Mammary epithelial cell (primary cell): ENCODE data around the gene LRRC8B.

ENCODE experiments used
- CTCF ChIP-seq, 2 donors: IDR thresholded peaks in 1 of 2; conservative IDR thresholded peaks in 1 of 2; 2 replicates each; pipeline ENCODE4 v1.5.1; 2011 to 2012; ENCODE audit warnings: inconsistent platforms in 2 of 2, low read length in 2 of 2, mild to moderate bottlenecking in 2 of 2, control low read depth in 1 of 2, low read depth in 1 of 2; ENCODE audit not compliant: insufficient read depth in 1 of 2; ENCODE audit errors: extremely low read depth in 1 of 2
- EZH2 ChIP-seq: IDR thresholded peaks from 2 replicates; pipeline ENCODE4 v1.6.1; 2012; ENCODE audit warnings: low read length, inconsistent platforms, borderline replicate concordance

- TF ChIP-seq CTCF (conservative IDR thresholded peaks at IDR 0.05 in 1 of 2, IDR thresholded peaks at IDR 0.05 in 1 of 2; ENCODE audit: extremely low read depth in 1 of 2, insufficient read depth in 1 of 2, low read depth in 1 of 2, low read length in 2 of 2): peak; percentile 61 to 66
- TF ChIP-seq EZH2: no peak
Measured at GRCh38 chr1:89598450-89599331, 74.1 kb downstream of the LRRC8B start.
